Measurements from ENCODE around the gene THSD4.
"Not testable (repeated sequence)": the region's sequence is repeated elsewhere in the genome, so short reads cannot be mapped to it uniquely, and the experiment has no call there.

The THSD4 gene

DNA sequence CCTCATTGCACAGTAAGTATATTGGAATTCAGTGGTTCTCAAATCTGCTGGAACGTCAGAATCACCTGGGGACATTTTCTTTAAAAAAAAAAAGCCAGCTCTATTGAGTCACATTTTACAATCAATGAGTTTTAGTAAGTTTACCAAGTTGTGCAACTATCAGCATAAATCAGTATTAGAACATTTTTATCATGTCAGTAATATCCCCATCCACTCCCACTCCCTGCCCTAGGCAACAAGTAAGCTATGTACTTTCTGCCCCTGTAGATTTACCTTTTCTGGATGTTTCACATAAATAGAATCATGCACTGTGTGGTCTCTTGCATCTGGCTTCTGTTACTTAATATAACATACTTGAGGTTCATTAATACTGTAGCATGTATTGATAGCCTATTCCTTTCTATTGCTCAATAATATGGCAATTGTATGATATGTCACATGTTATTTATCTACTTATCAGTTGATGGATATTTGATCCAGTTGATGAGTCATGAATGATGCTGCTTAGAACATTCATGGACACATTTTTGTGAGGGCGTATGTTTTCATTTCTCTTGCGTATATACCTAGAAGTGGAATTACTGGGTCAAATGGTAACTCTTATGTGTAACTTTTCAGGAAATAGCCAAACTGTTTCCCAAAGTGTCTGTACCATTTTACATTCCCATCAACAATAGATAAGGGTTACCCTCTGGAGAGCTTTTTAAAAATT, 180.5 kb downstream of the THSD4 start:
- no peak for DNase-seq (ENCODE audit: low read depth in 1 of 2, low spot score in 1 of 2)
- in situ Hi-C loops (cut with HindIII; ENCODE audit: low pct_unique_long_range_greater_than_20kb, low sequenced_read_pairs), result no loop called here
- TF ChIP-seq JUND (IDR thresholded peaks at IDR 0.05; ENCODE audit: low read depth), result no peak

DNA sequence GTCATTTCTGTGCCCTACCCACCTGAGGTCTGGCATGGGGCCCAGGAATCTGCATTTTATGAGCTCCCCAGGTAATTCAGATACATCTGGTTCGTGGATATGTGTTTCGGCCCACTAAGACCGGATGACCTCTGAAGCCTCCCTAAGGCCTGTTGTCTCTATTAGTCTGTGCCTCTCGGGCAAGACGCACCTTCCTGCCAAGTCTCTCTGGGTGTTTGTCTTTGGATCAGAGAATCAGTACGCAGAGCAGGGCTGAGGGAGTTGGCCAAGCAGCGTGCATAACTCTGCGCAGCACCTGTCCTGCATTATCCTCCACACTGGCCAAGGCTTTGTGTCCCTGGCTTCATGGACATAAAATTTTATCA, 181.0 kb downstream of the THSD4 start:
- peak; percentile 17 to 73 for DNase-seq (ENCODE audit: low read depth in 1 of 2, low spot score in 1 of 2)
- in situ Hi-C loops (cut with HindIII; ENCODE audit: low pct_unique_long_range_greater_than_20kb, low sequenced_read_pairs), result no loop called here
- TF ChIP-seq JUND (IDR thresholded peaks at IDR 0.05; ENCODE audit: low read depth), result peak; percentile 41; the same call in 1 of the 2 replicates

DNA sequence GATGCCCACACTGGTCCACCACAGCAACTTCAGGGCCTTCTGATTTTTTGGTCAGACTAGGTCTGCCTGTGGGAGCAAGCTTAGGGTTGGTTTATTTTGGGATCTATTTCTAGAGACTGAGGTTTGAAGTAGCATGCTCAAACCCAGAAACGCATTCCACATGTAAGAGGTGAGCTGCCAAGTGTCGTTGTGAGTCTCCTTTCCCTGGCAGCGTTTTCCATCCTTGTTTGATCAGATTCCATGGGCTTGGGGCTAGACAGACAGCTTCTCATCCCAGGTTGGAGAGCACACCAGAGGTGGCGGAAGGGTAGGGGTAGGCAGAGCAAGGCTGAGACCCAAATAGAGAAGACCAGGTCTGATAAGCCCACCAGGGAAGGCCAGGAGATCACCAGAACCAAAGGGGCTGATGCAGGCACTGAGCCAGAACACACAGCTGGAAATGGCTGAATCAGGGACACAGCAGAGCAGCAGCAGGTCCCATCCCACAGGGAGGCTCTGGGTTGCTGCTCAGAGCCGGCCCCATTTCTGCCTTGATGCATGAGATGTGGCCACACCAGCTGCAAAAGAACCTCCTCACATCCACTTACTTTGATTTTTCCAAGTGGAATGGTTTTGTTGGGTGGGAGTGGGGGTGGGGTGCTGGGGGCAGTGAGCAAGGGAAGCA, 186.8 kb downstream of the THSD4 start:
- in situ Hi-C loops (cut with HindIII; ENCODE audit: low pct_unique_long_range_greater_than_20kb, low sequenced_read_pairs), result no loop called here
- DNase-seq (ENCODE audit: low read depth in 1 of 2, low spot score in 1 of 2), result no peak
- TF ChIP-seq JUND (IDR thresholded peaks at IDR 0.05; ENCODE audit: low read depth), result no peak

DNA sequence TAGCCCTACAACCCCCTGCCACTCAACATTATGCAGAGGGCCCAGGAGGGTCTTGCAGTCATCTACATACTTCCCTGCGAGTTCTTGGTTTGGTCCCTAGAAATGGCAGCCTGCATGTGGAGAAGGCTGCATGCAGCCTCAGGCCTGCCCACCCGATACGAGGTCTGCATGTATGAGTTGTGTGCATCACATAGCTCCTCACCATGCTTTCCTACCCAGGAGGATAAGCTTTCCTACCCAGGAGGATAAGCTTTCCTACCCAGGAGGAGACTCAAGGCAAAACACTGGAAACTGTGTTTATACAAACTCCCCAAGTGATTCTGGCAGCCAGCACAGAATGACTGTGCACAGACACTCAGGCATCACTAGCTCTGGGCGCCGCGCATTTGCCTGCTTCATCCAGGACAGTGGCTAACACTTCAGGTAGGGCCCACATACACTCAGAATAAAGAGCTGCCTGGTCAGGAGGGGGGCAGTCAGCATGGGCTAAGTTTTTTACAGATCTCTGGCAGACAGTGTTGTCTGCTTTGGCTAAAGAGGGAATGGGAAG, 187.7 kb downstream of the THSD4 start:
- in situ Hi-C loops (cut with HindIII; ENCODE audit: low pct_unique_long_range_greater_than_20kb, low sequenced_read_pairs), result no loop called here
- TF ChIP-seq JUND (IDR thresholded peaks at IDR 0.05; ENCODE audit: low read depth), result no peak
- DNase-seq (ENCODE audit: low read depth in 1 of 2, low spot score in 1 of 2), result no peak

DNA sequence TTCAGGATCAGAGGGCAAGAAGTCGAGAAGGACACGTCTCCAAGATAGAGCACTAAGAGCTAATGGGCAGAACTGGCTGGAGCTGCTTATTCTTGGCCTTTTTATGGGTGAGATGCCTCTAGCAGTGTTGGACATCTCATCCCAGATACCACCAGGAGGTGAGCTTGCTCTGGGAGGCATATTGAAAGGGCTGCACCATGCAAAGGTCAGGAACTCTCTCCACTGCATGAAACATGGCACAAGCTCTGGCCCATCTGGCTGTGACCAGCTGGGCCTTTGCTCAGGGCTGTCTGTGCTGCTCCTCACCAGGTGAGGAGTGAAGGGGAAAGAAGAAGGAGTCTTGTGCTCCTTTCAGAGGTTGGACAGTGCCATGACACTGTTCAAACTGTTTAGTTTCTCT, 188.7 kb downstream of the THSD4 start:
- no peak for TF ChIP-seq JUND (IDR thresholded peaks at IDR 0.05; ENCODE audit: low read depth)
- DNase-seq (ENCODE audit: low read depth in 1 of 2, low spot score in 1 of 2), result no peak
- in situ Hi-C loops (cut with HindIII; ENCODE audit: low pct_unique_long_range_greater_than_20kb, low sequenced_read_pairs), result no loop called here

DNA sequence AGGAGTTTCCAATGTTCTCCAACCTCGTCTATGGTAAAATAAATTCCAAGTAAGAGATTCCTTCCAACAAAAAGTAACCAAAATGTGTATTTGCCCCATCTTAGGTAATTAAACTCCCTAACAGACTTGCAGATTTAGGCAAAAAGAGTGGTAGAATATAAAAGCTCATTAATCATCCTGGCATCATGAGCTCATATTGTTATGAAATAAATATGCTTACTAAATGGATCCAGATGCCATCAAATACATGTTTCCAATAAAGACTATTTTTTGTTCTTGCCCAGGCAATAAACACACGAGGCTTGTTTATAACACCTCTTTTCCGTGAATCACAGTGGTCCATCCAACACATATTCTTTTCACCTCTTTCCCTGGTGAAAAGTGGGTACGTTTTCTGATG, 189.4 kb downstream of the THSD4 start:
- no peak for DNase-seq (ENCODE audit: low read depth in 1 of 2, low spot score in 1 of 2)
- in situ Hi-C loops (cut with HindIII; ENCODE audit: low pct_unique_long_range_greater_than_20kb, low sequenced_read_pairs), result no loop called here
- no peak for TF ChIP-seq JUND (IDR thresholded peaks at IDR 0.05; ENCODE audit: low read depth)

DNA sequence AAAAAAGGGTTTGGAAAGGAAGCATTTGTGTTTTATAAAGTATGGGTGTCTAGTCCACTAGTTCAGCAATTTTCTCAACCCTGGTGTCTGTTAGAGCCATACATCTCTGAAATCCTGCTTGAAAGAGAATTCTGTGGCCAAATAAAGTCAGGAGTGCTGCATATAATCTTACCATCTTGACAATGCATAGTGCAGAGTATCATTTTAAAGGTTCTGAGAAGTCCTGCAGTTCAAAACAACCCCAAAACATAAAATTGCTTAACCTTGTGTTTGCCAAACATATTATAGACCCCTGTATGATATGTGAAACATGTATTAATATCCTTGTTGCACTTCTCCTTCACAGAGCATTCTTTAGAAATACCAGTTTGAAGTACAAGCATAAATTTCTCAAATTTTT, 191.3 kb downstream of the THSD4 start:
- TF ChIP-seq JUND (IDR thresholded peaks at IDR 0.05; ENCODE audit: low read depth), result no peak
- in situ Hi-C loops (cut with HindIII; ENCODE audit: low pct_unique_long_range_greater_than_20kb, low sequenced_read_pairs), result no loop called here
- no peak for DNase-seq (ENCODE audit: low read depth in 1 of 2, low spot score in 1 of 2)

DNA sequence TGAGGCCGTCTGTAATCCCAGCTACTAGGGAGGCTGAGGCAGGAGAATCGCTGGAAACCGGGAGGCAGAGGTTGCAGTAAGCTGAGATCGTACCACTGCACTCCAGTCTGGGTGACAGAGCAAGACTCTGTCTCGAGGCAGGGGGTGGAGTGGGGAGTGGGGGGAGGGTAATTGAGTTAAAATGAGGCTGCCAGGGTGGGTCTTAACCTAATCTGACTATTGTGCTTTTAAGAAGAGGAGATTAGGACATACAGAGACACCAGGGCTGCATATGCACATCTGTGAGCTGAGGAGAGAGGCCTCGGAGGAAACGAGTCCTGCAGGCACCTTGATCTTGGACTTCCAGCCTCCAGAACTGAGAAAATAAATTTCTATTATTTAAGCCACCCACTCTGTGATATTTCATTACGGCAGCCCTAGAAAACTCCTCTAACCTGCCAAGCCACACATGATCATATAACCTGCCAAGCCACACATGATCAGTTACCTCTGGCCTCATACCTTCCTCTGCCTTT, 197.0 kb downstream of the THSD4 start:
- in situ Hi-C loops (cut with HindIII; ENCODE audit: low pct_unique_long_range_greater_than_20kb, low sequenced_read_pairs), result no loop called here
- DNase-seq (ENCODE audit: low read depth in 1 of 2, low spot score in 1 of 2), result no peak
- TF ChIP-seq JUND (IDR thresholded peaks at IDR 0.05; ENCODE audit: low read depth), result no peak

DNA sequence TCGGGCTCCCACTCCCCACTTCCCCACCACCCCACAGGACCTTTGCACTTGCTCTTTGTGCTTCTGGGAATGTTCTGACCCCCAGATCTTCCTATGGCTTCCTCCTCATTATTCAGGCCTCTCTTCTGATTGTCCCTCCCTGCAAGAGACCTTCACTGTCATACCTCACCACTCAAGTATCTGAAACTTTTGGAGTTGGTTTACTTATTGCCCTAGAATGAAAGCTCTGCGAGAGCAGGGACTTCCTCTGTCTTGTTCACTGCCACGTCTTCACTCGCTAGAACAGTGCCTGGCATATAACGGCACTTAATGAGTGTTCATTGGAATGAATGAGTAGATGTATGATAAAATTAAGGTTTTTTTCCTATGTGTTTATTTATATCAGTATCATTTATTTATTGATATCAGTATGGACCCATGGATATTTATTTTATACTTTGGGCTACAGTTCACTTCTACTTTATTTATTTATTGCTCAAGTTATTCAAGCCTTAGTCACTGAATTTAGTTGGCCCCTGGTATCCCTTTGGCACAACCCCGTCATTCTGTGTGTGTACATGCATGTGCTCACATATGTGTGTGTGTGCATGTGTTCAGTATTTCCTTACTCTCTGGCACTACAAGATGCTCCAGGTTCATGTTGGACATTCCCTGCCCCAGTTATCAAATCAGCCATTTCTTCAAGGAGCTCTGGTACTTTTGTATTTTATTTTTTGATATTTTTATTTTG, 197.6 kb downstream of the THSD4 start:
- no peak for TF ChIP-seq JUND (IDR thresholded peaks at IDR 0.05; ENCODE audit: low read depth)
- no peak for DNase-seq (ENCODE audit: low read depth in 1 of 2, low spot score in 1 of 2)
- in situ Hi-C loops (cut with HindIII; ENCODE audit: low pct_unique_long_range_greater_than_20kb, low sequenced_read_pairs), result no loop called here

DNA sequence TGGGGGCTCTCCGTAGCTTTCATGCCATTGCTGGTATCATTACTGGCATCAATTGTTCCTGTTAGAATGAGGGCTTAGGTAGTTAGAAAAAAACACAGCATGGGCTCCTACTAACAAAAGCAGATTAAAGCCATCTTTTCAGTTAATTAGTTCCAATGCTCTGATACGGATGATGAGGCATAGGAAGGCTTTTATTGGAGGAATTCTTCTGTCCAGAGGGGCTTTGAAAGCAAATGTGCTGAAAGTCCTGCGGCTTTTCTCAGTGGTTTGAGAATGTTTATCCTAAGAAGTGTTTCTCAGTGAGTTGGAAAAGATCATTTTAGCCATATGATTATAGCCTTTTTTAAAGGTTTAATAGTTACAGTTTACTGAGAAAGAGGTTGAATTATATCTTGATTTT, 198.5 kb downstream of the THSD4 start:
- in situ Hi-C loops (cut with HindIII; ENCODE audit: low pct_unique_long_range_greater_than_20kb, low sequenced_read_pairs), result no loop called here
- TF ChIP-seq JUND (IDR thresholded peaks at IDR 0.05; ENCODE audit: low read depth), result no peak
- DNase-seq (ENCODE audit: low read depth in 1 of 2, low spot score in 1 of 2), result no peak

DNA sequence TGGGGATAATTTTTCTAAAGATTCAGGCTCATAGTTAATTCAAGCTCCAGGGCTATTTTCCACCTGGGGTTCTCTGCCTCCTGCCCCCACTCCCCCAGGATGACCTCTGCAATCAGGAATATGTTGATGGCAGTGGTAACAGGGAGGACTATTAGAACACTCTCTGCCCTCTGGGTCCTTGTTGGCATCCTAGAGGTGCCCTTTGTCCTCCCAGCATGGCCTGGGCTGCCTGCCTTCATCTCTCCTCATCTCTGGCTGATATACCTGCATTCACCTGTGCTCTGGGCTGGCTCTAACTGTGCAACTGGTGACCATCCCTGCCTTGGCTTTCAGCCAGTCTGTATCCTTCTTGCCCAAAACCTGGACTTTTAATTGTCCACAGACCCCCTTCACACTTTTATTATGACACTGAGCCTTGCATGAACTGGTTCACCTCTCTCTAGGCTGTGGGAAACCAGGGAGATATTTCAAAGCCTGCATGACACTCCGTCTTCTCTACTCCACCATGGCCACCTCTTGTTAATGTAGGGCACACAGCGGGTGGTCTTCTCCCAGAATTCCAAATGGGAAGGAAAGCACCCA, 199.8 kb downstream of the THSD4 start:
- no peak for TF ChIP-seq JUND (IDR thresholded peaks at IDR 0.05; ENCODE audit: low read depth)
- in situ Hi-C loops (cut with HindIII; ENCODE audit: low pct_unique_long_range_greater_than_20kb, low sequenced_read_pairs), result no loop called here
- no peak for DNase-seq (ENCODE audit: low read depth in 1 of 2, low spot score in 1 of 2)

DNA sequence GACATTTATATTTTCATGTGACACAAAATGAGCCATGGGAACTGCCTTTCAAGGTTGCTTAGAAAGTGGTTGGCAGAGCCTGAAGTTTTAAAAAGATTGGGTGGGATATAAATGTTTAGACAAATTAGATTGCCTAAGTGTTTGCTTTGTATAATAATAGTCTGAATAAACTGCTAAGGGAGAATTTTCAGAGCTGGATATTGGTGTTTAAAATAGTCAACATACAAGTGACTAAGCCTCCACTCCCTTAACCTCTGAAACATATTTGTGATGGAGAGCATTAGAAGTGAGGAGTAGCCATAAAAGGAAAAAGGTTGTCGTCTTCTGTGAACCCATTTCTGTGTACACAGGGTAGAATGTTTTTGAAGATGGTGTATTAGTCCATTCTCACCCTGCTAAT, 201.6 kb downstream of the THSD4 start:
- TF ChIP-seq JUND (IDR thresholded peaks at IDR 0.05; ENCODE audit: low read depth), result no peak
- DNase-seq (ENCODE audit: low read depth in 1 of 2, low spot score in 1 of 2), result no peak
- in situ Hi-C loops (cut with HindIII; ENCODE audit: low pct_unique_long_range_greater_than_20kb, low sequenced_read_pairs), result no loop called here

DNA sequence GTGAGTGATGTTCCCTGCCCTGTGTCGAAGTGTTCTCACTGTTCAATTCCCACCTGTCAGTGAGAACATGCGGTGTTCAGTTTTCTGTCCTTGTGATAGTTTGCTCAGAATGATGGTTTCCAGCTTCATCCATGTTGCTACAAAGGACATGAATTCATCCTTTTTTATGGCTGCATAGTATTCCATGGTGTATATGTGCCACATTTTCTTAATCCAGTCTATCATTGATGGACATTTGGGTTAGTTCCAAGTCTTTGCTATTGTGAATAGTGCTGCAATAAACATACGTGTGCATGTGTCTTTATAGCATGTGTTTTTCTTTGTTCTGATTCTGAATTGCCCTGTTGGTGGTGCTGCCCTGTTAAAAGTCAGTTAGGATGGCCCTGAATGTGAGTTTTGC, 204.2 kb downstream of the THSD4 start:
- DNase-seq (ENCODE audit: low read depth in 1 of 2, low spot score in 1 of 2); in situ Hi-C loops (cut with HindIII; ENCODE audit: low pct_unique_long_range_greater_than_20kb, low sequenced_read_pairs): not testable (repeated sequence)
